GM12892 (cell line): ENCODE data around the gene HSF2BP. TPM values are rescaled to one million over a fixed set of nuclear protein-coding genes. Genes with fewer than 3 reads are reported as not detected.
"Not testable (repeated sequence)": the region's sequence is repeated elsewhere in the genome, so short reads cannot be mapped to it uniquely, and the experiment has no call there.

ENCODE experiments used
- DNase-seq: peaks from one replicate; pipeline ENCODE4 v3.0.0; 2011; ENCODE audit not compliant: insufficient read length
- FAIRE-seq: peaks from 2 replicates; lab custom pipeline; 2011; peaks lifted over from hg19 to GRCh38; lab: Jason Lieb, UNC
- POLR2A ChIP-seq: IDR thresholded peaks from 2 replicates; pipeline ENCODE4 v1.6.1; 2011; ENCODE audit warnings: low read depth, low read length, control low read depth
- POLR2AphosphoS5 ChIP-seq: IDR thresholded peaks from 2 replicates; pipeline ENCODE4 v1.6.1; 2011; ENCODE audit warnings: low read depth, low read length, control low read depth
- TAF1 ChIP-seq: IDR thresholded peaks from 2 replicates; pipeline ENCODE4 v1.6.1; 2011; ENCODE audit warnings: low read depth, mild to moderate bottlenecking, control low read depth, low read length, borderline replicate concordance
- polyA plus RNA-seq: library from polyadenylated mRNA; unstranded; fragments of >200 nt; gene quantifications from one replicate; pipeline ENCODE4 v1.2.1, GENCODE V29; 2012; ENCODE audit warnings: missing spikeins, inconsistent platforms; ENCODE audit not compliant: missing spikeins

HSF2BP gene
- polyA plus RNA-seq, result 0.78 TPM

DNA sequence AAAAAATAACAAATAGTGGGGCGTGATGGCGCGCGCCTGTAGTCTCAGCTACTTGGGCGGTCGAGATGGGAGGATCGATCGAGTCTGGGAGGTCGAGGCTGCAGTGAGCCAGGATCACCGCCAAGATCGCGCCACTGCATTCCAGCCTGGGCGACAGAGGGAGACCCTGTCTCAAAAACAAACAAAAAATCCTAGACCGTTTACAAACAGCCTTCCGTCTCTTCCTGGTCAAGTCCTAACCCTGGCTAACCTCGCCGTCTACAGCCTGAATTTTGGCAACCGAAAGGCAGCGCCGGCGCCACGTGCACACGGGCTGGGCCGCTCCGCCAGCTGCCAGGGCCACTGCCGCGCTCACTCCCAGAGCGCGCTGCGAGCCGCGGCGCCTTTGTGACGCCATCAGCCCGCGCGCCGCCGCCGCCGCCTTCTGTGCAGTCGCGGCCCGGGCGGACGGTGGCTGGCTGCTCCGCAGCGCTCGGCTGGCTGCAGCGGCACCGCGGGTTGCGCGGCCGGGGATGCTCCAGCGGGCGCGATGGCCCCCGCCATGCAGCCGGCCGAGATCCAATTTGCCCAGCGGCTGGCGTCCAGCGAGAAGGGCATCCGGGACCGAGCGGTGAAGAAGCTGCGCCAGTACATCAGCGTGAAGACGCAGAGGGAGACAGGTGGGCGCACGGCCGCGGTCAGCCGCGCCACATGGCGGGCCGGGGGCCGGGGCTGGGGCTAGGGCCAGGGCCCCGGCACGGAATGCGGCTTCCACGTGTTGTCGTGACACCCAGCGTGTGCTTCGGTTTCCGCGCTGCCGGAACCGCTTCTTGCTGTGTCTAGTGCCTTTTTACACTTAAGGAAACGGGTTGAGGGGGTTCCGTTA is at the start of gene HSF2BP, which contains the start of gene RRP1B:
HSF2BP (minus strand) TSS at position 353 of the 865 bp plus-strand sequence. CDS start 1,392 bp downstream, outside the sequence.
RRP1B (plus strand) TSS at position 425 of the 865 bp plus-strand sequence; CDS start at position 530, 105 bp downstream.
- TF ChIP-seq TAF1 (peak; percentile 78; the same call in 1 of the 2 replicates), POLR2AphosphoS5 (peak; percentile 68), POLR2A (peak; percentile 94)
- peak; percentile 92 for FAIRE-seq
- peak; percentile 93 for DNase-seq

GRCh38 chr21:43708745-43709381 is 49.6 kb upstream of the HSF2BP start:
- DNase-seq (no peak), FAIRE-seq (no peak)
- TF ChIP-seq POLR2A (no peak), TAF1 (no peak), POLR2AphosphoS5 (no peak)

DNA sequence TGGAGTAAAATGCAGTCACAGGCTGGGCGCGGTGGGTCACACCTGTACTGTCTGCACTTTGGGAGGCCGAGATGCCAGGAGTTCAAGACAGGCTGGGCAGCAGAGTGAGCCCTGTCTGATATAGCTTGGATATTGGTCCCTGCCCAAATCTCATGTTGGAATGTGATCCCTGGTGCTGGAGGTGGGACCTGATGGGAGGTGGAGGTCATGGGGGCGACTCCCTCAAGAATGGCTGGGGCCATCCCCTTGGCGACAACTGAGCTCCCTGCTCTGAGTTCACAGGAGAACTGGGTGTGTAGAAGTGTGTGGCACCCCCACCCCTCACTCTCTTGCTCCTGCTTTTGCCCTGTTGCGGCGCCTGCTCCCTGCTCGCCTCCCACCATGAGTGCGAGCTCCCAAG is 48.2 kb upstream of the HSF2BP start:
- TF ChIP-seq POLR2AphosphoS5, result no peak
- TF ChIP-seq TAF1, result no peak
- no peak for TF ChIP-seq POLR2A
- no peak for FAIRE-seq

DNA sequence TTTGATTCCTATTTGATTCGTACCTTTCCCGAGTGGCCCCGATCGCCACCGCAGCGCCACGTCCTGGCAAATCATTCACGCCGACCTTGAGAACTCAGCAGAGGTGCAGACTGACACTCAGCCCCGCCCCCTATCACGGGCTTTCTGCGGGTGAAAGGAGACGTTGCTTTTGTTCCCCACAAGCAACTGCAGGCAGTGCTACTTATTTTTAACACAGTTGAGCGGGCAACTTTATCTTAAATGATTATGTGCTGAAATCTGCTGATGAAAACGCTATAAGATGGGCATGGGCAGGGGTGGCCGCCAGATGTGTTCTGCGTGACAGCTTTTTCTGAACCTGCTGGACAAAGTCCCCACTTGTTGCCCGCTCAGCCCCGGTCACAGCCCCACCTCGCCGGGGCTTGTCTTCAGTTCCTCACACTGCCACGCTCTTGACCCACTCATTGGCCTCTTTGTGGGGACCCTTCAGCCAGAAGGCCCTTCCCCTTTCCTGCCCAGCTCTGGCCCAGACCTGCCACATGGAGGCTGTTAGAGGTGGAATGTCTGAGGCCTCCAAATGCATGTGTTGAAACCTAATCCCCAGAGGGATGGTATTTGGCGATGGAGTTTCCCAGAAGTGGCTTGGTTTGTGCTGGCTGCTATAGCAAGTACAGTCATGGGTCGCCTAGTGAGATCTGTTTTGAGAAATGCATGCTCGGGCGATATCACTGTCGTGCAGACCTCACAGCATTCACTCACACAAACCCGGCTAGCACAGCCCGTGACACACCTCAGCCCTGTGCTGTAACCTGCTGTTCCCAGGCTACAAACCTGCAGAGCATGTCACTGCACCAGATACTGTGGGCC is 44.0 kb upstream of the HSF2BP start:
- DNase-seq, result no peak
- no peak for FAIRE-seq

More for the DNA sequence above, 48.2 kb upstream of the HSF2BP start:
- DNase-seq, result no peak

GRCh38 chr21:43702785-43703034 is 43.4 kb upstream of the HSF2BP start:
- DNase-seq (no peak), FAIRE-seq (no peak)
- TF ChIP-seq POLR2A (no peak), POLR2AphosphoS5 (no peak), TAF1 (no peak)

More for the DNA sequence above, 44.0 kb upstream of the HSF2BP start:
- TF ChIP-seq POLR2AphosphoS5 (no peak), POLR2A (no peak), TAF1 (no peak)

DNA sequence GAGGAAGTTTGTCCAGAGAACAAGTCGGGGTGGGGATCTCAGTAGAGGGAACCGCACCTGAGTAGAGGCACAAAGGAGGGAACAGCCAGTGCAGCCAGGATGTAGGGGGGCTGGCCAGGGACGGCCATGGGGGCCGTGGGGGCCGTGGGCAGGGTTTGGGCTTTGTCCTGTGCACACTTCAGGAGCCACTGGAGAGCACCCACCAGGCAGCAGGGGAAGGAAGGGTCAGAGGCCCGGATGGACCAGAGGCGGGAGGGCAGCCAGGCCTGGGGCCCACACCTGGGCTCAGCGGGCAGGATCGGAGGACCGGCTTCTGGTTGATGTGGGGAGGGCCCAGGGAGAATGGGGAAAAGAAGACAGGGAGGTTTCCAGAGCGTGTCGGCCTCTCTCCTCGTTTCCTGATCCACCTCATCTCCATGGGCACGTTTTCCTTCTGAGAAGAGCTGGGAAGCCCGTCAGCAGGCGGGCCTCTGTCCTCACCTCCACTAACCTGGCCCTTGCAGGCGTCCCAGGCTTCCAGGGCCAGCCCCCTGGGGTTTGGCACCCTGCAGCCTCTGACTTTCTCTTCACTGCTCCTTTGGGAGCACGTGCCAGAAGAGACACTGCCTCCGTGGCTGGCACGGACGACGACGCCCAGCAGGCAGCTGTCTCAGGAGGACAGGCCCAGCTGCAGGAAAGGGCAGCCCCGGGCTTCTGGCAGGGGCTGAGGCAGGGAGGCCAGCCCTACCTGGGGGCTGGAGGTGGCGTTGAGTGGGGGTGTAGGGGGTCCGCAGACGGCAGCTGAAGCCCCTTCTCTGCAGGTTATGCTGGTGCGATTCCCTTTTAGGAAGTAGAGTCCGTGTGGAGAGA is 42.9 kb upstream of the HSF2BP start:
- DNase-seq (no peak), FAIRE-seq (no peak)
- TF ChIP-seq TAF1, result no peak
- no peak for TF ChIP-seq POLR2A
- no peak for TF ChIP-seq POLR2AphosphoS5

DNA sequence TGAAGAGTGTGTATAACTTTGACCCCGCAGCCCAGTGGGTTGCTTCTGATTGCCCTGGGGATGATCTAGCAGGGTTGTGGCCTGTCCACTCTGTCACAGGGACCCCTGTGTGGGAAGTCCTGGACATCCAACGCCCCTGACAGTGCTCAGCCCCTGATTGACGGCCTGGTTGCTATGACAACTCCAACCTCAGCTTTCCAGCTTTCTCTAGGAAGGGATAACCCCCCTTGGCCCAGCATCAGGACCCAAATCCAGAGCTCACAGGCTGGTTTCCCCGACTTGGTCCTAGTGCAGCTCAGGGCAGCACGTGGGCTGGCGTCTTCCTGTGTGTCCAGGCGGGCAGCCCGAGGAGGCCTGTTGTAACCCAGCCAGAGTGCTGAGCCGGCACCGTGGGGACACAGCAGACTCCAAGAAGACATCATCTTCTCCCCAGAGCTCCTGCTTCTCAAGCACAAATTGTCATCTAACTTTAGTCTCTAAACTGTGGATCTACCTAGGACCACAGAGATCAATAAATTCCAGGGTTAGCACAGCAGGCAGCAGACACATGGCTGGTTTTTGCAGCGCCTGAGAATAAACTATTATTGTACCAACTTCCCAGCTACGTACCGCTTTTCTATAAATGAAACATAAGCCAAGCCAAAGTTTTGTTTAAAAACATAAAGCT is 40.8 kb upstream of the HSF2BP start:
- FAIRE-seq, result no peak
- DNase-seq, result no peak
- TF ChIP-seq POLR2AphosphoS5 (no peak), TAF1 (no peak), POLR2A (no peak)

DNA sequence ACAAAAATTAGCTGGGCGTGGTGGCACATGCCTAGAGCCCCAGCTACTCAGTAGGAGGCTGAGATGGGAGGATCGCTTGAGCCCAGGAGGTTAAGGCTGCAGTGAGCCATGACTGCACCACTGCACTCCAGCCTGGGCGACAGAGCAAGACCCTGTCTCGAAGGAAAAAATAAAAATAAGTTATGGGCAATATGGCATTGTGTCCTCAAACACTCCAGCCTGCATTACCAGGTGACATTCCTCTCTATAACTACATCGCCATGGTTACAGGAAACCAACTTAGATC is 40.1 kb upstream of the HSF2BP start:
- FAIRE-seq, DNase-seq: not testable (repeated sequence)

GRCh38 chr21:43697758-43698643 is 38.7 kb upstream of the HSF2BP start:
- FAIRE-seq (no peak), DNase-seq (no peak)
- TF ChIP-seq POLR2A, result no peak
- no peak for TF ChIP-seq TAF1
- TF ChIP-seq POLR2AphosphoS5, result no peak

DNA sequence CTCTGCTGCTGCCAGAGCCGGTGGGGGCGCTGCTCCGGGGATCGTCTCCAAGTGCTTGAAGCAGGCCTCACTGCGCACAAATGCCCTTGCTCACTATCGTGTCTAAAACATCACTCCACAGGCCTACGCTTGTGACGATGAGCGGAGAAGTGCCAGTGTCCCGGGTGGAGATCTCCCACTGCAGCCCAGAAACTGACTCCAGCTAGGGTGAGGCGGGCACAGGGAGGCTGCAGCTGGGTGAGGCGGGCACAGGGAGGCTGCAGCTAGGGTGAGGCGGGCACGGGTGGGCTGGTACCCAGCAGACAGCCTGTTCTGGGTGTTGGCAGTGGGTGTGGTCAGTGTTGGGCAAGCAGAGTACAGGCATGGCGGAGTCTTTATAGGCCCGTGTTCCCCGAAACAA is 36.9 kb upstream of the HSF2BP start:
- TF ChIP-seq POLR2A, result no peak
- no peak for TF ChIP-seq POLR2AphosphoS5
- no peak for TF ChIP-seq TAF1
- no peak for DNase-seq
- no peak for FAIRE-seq
